Measurements from ENCODE around the gene ZBTB44. TPM values are rescaled to one million over a fixed set of nuclear protein-coding genes. Genes with fewer than 3 reads are reported as not detected.

ZBTB44 gene
- total RNA-seq, 2 donors from 2014 or later: 25.4 to 32.9 TPM

DNA sequence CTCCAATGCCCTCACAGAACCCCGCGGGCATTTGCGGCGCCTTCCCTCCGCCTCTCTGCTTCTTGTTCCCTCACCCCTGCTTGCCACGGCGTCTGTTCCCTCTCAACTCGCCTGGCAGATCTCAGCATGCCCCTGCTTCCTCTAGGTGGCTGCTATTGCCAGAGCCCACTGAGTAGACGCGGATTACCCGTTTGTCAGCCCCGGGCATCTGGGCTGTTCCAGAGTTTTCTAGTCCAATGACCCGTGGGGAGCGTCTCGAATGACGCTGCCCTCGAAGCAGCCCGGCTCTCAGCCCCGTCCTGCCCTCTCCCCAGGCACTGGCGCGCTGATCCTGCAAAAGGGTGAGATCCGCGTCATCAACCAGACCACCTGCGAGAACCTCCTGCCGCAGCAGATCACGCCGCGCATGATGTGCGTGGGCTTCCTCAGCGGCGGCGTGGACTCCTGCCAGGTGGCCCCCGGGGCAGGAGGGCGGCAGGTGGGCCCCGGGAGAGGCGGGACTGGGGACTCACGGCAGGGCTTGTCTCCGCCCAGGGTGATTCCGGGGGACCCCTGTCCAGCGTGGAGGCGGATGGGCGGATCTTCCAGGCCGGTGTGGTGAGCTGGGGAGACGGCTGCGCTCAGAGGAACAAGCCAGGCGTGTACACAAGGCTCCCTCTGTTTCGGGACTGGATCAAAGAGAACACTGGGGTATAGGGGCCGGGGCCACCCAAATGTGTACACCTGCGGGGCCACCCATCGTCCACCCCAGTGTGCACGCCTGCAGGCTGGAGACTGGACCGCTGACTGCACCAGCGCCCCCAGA is 105.4 kb downstream of the ZBTB44 start:
- no peaks in the 10 kb centered on the region for H3K9me3 ChIP-seq
- ATAC-seq: no peak
- H3K4me1 ChIP-seq: peaks cover 8% of the 10 kb centered on the region
- H3K4me3 ChIP-seq: no peak overlapping the region
- DNase-seq: peak in 2 of 4 donors; percentile 6 to 12
- H3K36me3 ChIP-seq (replicated peaks in 1 of 2; ENCODE audit: insufficient read depth in 1 of 2, low read depth in 2 of 2): peaks cover 0 to 12% of the 10 kb centered on the region in 2 donors
- no peaks in the 10 kb centered on the region for H3K27me3 ChIP-seq
- TF ChIP-seq, protein P1, sequence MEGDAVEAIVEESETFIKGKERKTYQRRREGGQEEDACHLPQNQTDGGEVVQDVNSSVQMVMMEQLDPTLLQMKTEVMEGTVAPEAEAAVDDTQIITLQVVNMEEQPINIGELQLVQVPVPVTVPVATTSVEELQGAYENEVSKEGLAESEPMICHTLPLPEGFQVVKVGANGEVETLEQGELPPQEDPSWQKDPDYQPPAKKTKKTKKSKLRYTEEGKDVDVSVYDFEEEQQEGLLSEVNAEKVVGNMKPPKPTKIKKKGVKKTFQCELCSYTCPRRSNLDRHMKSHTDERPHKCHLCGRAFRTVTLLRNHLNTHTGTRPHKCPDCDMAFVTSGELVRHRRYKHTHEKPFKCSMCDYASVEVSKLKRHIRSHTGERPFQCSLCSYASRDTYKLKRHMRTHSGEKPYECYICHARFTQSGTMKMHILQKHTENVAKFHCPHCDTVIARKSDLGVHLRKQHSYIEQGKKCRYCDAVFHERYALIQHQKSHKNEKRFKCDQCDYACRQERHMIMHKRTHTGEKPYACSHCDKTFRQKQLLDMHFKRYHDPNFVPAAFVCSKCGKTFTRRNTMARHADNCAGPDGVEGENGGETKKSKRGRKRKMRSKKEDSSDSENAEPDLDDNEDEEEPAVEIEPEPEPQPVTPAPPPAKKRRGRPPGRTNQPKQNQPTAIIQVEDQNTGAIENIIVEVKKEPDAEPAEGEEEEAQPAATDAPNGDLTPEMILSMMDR (IDR thresholded peaks at IDR 0.05): no peak
- no peak for TF ChIP-seq POLR2A (IDR thresholded peaks at IDR 0.05)
- WGBS, 2 donors: 88 to 93% methylated on average over 23 to 43 of the region's 53 CpGs
- no peak overlapping the region for H3K27ac ChIP-seq
- intact Hi-C loops (cut with DNase I): loop anchor here (10.0 kb wide), 1 partner anchor 195 kb away; no protein-coding TSS in a partner anchor

DNA sequence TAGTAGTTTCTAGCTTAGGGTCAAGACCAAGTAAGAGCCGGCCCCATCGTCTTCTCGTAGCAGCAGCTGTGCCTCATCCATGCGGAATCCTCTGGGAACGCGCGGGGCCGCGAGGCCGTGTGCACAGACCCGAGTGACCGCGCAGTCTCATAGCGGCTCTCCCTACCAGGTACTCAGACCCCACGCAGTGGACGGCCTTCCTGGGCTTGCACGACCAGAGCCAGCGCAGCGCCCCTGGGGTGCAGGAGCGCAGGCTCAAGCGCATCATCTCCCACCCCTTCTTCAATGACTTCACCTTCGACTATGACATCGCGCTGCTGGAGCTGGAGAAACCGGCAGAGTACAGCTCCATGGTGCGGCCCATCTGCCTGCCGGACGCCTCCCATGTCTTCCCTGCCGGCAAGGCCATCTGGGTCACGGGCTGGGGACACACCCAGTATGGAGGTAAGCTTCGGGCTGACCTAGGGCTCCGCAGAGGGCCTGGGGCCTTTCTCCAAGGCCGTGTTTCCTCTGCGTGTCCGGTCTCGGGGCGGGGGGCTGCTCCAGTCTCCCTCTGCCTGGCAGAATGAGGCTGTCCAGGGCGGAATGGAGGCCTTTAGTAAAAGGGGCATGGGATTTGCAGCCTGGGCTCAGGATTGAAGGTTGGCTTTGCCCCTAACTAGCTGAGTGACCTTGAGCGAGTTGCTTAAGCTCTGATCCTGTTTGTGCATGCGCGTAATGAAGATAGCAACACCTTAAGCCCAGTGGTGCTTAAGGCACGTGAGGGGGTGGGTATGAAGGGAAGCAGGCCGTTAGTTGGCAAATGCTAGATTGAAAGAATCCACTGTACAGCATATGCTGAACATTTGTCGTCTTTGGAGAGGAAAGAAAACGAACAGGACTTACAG is 106.2 kb downstream of the ZBTB44 start:
- 84 to 85% methylated on average over 33 to 45 of the region's 45 CpGs for WGBS, 2 donors
- peak in 2 of 4 donors; percentile 6 to 8 for DNase-seq
- H3K4me1 ChIP-seq: peaks cover 8% of the 10 kb centered on the region
- peaks cover 0 to 14% of the 10 kb centered on the region in 2 donors for H3K36me3 ChIP-seq (replicated peaks in 1 of 2; ENCODE audit: insufficient read depth in 1 of 2, low read depth in 2 of 2)
- no peaks in the 10 kb centered on the region for H3K9me3 ChIP-seq
- no peaks in the 10 kb centered on the region for H3K27me3 ChIP-seq
- intact Hi-C loops (cut with DNase I): loop anchor here (10.0 kb wide), 1 partner anchor 196 kb away; no protein-coding TSS in a partner anchor
- H3K4me3 ChIP-seq: no peak overlapping the region
- no peak for ATAC-seq
- H3K27ac ChIP-seq: no peak overlapping the region
- TF ChIP-seq POLR2A (IDR thresholded peaks at IDR 0.05): no peak
- TF ChIP-seq, protein P1 (IDR thresholded peaks at IDR 0.05): no peak

DNA sequence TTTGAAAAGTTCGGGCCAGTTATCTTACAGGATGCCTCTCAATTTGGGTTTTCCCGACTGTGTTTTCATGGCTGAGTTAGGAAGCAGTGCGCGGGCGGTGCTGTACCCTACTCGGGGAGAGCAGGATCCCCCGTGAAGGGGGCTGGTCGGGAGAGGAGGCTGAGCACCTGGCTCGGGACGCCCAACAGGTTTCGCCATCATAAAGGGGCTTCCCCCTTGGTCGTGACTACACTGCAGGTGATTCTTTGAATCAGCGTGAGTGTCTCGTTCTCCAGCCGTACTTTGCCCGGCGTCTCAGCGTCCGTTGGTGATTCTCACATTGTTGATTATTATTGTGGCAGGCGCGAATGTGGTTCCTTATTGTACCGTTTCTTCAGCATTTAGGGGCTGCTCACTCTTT is 108.6 kb downstream of the ZBTB44 start:
- peak in 3 of 4 donors; percentile 2 to 9 (median 3) for DNase-seq
- H3K36me3 ChIP-seq (replicated peaks in 1 of 2; ENCODE audit: insufficient read depth in 1 of 2, low read depth in 2 of 2): peaks cover 0 to 23% of the 10 kb centered on the region in 2 donors
- TF ChIP-seq, protein P1 (IDR thresholded peaks at IDR 0.05): no peak
- TF ChIP-seq POLR2A (IDR thresholded peaks at IDR 0.05): no peak
- H3K27ac ChIP-seq: no peak overlapping the region
- intact Hi-C loops (cut with DNase I): loop anchor here (10.0 kb wide), 1 partner anchor 199 kb away; no protein-coding TSS in a partner anchor
- H3K27me3 ChIP-seq: no peaks in the 10 kb centered on the region
- ATAC-seq: no peak
- H3K4me1 ChIP-seq: no peaks in the 10 kb centered on the region
- no peaks in the 10 kb centered on the region for H3K9me3 ChIP-seq
- no peak overlapping the region for H3K4me3 ChIP-seq
- WGBS, 2 donors: 85 to 93% methylated on average over 22 of the region's 22 CpGs

DNA sequence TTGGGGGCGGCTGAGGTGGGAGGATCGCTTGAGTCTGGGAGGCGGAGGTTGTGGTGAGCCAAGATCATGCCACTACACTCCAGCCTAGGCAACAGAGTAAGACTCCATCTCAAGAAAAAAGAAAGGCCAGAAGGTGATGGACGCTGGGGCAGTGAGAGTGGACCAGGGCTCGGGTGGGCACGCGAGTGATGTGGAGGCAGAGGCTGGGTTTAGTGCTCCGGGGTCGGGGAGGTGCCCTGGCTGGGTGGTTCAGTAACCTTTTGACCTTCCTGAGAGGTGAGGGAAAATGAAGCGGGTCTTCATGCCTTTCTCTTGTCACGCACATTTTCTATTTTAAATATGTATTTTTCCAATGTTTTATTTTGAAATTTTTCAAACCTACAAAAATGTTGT is 110.0 kb downstream of the ZBTB44 start:
- H3K36me3 ChIP-seq (replicated peaks in 1 of 2; ENCODE audit: insufficient read depth in 1 of 2, low read depth in 2 of 2): peaks cover 5 to 35% of the 10 kb centered on the region in 2 donors
- no peak overlapping the region for H3K27ac ChIP-seq
- TF ChIP-seq POLR2A (IDR thresholded peaks at IDR 0.05): no peak
- TF ChIP-seq, protein P1 (IDR thresholded peaks at IDR 0.05): no peak
- intact Hi-C loops (cut with DNase I): loop anchor here (10.0 kb wide), 1 partner anchor 200 kb away; no protein-coding TSS in a partner anchor
- DNase-seq (peak in 1 of 4 donors; percentile 3), ATAC-seq (no peak)
- H3K4me3 ChIP-seq: no peak overlapping the region
- 91 to 96% methylated on average over 11 of the region's 11 CpGs for WGBS, 2 donors
- H3K9me3 ChIP-seq: no peaks in the 10 kb centered on the region
- H3K27me3 ChIP-seq: no peaks in the 10 kb centered on the region
- no peaks in the 10 kb centered on the region for H3K4me1 ChIP-seq

Measured in body of pancreas (tissue), 4 donors.